ENCODE measurements around the gene SHANK3.

The SHANK3 gene

DNA sequence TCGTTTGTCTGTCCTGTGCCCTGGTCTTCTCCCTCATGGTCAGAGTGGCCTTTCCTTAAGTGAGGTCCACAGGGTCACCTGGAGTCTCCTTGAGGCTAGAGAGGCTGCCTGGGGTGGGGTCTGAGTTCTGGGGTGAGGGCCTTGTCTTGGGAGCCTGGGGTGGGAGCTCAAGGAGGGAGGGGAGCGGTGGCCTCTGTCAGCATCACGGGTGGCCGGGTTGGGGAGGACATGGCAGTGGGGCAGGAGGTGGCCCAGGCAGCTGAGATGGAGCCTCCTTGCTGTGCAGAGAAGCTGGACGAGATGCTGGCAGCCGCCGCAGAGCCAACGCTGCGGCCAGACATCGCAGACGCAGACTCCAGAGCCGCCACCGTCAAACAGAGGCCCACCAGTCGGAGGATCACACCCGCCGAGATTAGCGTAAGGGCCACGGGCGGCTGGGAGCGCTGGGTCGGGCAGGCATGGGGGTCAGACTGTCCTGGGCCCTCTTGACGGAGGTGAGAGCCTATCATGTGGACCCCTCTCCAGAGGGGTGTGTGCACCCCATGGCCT lies 42.1 kb downstream of the SHANK3 start:
- no peak for DNase-seq

DNA sequence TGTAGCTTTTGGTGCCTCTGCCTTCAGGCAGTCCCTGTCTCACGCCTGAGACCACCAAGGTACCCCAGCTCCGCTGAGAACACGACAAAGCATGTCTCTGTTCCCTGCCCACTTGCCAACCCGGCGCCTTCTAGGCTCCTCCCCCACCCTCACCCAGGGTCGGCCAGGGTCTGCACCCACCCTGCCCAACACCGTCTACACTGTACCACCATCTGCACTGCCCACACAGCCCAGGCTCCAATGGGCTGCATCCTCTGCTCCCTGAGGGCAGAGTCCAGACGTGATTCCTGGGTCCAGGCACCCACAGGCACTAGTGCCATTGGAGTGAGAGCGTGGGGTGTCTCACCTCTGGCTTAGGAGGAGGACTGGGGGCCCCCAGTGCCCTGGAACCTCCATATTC lies 42.6 kb downstream of the SHANK3 start:
- DNase-seq = no peak

DNA sequence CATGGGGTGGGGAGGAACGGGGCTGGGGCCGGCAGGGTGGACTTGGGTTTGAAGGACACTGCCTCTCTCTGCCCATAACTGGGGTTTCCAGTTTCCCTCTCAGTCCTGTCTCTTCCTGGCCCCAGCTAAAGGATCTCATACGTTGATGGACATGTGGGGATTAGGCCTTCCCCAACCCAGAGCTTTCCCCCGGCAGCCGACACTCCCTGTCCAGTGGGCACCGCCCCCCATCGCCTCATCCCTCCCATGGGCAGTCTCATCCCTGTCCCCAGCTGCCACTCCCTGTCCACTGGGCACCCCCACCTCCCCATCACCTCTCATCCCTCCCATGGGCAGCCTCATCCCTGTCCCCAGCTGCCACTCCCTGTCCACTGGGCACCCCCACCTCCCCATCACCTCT lies 43.2 kb downstream of the SHANK3 start:
- DNase-seq = no peak

DNA sequence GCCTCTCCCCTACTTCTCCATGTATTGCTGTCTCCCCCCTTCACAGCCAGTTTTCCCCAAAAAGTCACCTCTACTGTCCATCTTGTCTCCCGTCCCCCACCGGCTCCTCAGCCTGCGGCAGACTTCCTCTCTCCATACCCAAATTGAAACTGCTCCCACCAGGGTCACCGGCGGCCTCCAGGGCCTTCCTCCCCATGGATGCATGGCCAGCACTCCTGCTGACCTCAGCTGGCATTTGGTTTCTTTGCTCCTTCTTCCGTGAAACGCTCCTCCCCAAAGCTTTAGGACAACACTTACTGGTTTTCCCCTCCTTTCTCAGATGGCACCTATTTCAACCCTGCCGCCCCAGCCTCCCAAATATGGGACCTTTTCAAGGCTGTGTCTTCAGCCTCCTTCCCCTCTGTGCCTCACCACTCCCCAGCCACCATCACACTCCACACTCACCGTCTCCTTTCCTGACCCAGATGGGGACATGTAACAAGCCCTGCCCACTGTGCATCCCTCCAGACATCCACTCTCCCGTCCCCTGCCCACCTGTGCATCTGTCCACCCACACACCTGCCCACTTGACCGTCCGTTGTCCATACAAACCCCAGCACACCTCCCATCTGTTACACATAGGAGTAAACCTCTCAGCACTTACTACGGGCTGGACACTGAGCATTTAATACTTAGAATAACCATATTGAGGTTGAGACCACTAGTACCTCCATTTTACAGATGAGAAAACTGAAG lies 43.8 kb downstream of the SHANK3 start:
- DNase-seq = no peak

DNA sequence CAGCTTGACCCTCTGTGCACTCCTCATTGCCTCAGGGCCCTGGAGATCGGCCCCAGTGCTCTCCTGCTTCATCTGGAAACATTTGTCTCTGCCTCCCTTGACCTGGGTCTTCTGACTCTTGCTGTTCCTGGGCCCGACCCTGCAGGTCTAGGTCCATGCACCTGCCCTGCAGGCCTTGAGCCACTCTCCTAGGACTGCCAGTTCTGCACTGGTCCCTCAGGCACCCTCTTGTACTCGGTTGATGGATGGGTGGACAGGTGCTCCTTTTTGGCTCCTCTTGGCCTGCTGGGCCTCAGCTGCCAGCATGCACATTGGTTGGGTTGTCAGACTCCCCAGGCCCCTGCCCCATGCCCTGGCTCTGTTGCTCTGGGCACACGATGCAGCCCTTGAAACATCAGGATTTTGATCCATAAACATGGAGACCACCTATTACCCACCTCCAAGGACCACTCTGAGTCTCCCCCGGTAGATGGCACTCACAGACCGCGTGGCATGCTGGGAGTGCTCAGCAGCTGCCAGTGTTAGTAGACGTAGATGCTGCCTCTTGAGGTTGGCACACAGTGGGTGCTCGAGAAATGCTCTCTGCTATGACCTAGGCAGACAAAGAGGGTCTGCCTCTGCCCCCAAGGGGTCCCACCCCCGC lies 45.2 kb downstream of the SHANK3 start:
- no peak for DNase-seq

DNA sequence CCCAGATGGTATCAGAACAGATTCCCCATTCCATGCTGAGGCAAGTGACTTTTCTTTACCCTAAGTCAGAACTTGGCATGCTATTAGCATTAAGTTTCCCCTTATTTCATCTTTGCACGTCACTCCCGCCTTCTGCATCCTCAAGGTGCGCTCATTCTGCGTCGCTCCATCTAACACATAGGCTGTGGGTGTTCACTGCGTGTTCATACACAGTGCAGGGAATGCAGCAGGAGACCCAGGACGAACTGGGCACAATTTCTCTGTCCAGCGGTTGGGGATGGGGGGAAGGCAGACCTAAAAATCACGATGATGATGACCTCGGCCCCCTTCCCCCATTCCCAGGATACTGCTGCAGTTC lies 45.7 kb downstream of the SHANK3 start:
- no peak for DNase-seq

DNA sequence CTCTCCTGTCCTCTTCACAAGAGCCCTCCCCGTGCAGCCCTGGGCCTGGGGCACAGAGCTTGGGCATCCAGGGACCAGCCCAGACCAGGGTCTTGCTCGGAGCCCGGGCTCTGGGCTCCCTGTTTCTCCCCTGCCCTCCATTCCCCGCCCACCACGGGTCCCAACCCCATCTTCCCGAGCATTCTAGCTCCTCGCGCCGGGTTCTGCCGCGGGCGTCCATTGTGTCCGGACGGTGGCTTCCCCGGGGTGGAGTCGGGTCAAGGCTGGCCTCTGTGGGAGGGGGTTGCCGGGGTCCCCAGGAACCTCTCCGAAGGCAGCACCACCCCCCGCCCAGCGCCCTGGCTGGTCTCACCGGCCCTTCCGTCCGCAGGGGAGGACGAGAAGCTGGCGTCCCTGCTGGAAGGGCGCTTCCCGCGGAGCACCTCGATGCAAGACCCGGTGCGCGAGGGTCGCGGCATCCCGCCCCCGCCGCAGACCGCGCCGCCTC lies 47.2 kb downstream of the SHANK3 start:
- no peak for DNase-seq

DNA sequence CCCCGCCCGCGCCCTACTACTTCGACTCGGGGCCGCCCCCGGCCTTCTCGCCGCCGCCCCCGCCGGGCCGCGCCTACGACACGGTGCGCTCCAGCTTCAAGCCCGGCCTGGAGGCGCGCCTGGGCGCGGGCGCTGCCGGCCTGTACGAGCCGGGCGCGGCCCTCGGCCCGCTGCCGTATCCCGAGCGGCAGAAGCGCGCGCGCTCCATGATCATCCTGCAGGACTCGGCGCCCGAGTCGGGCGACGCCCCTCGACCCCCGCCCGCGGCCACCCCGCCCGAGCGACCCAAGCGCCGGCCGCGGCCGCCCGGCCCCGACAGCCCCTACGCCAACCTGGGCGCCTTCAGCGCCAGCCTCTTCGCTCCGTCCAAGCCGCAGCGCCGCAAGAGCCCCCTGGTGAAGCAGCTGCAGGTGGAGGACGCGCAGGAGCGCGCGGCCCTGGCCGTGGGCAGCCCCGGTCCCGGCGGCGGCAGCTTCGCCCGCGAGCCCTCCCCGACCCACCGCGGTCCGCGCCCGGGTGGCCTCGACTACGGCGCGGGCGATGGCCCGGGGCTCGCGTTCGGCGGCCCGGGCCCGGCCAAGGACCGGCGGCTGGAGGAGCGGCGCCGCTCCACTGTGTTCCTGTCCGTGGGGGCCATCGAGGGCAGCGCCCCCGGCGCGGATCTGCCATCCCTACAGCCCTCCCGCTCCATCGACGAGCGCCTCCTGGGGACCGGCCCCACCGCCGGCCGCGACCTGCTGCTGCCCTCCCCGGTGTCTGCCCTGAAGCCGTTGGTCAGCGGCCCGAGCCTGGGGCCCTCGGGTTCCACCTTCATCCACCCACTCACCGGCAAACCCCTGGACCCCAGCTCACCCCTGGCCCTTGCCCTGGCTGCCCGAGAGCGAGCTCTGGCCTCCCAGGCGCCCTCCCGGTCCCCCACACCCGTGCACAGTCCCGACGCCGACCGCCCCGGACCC lies 48.0 kb downstream of the SHANK3 start:
- no peak for DNase-seq

DNA sequence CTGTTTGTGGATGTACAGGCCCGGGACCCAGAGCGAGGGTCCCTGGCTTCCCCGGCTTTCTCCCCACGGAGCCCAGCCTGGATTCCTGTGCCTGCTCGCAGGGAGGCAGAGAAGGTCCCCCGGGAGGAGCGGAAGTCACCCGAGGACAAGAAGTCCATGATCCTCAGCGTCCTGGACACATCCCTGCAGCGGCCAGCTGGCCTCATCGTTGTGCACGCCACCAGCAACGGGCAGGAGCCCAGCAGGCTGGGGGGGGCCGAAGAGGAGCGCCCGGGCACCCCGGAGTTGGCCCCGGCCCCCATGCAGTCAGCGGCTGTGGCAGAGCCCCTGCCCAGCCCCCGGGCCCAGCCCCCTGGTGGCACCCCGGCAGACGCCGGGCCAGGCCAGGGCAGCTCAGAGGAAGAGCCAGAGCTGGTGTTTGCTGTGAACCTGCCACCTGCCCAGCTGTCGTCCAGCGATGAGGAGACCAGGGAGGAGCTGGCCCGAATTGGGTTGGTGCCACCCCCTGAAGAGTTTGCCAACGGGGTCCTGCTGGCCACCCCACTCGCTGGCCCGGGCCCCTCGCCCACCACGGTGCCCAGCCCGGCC lies 48.7 kb downstream of the SHANK3 start:
- DNase-seq = no peak

DNA sequence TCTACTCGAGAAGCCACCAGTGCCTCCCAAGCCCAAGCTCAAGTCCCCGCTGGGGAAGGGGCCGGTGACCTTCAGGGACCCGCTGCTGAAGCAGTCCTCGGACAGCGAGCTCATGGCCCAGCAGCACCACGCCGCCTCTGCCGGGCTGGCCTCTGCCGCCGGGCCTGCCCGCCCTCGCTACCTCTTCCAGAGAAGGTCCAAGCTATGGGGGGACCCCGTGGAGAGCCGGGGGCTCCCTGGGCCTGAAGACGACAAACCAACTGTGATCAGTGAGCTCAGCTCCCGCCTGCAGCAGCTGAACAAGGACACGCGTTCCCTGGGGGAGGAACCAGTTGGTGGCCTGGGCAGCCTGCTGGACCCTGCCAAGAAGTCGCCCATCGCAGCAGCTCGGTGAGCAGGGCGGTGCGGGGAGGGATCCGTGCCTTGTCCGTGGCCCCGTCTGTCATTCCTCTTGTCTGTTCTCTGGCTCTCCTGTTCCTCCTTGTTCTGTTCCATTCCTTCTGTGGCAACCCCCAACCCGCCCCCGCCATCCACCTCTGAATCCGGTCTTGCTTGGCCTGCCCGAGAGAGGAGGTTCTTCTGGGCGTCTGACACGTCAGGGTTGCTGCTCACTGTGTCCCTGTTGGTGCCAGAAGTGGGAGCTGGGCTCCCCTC lies 49.6 kb downstream of the SHANK3 start:
- DNase-seq = no peak

All from femur (tissue), 1 donor.